Mucosa of descending colon (tissue), 3 donors: ENCODE data around the gene COX7A2L. TPM values are rescaled to one million over a fixed set of nuclear protein-coding genes. Genes with fewer than 3 reads are reported as not detected.
A peak's percentile ranks its signal among the peaks of the same experiment; 100 is the strongest.
"Not testable (repeated sequence)": the region's sequence is repeated elsewhere in the genome, so short reads cannot be mapped to it uniquely, and the experiment has no call there.

Source experiments
- ATAC-seq: fragments of 200-7000 bp; cut with Tn5 transposase; one replicate; pipeline ENCODE4 v1.9.1; 2020; ENCODE audit warnings: mild to moderate bottlenecking, moderate library complexity
- DNase-seq, 3 donors: peaks; one replicate each; pipeline ENCODE4 v3.0.0-alpha.2; 2020
- H3K36me3 ChIP-seq: fragments of 200-600 bp; one replicate; pipeline ENCODE4 v1.8.0; 2021; ENCODE audit warnings: low read depth, mild to moderate bottlenecking
- H3K4me1 ChIP-seq: fragments of 200-600 bp; one replicate; pipeline ENCODE4 v1.8.0; 2021; ENCODE audit warnings: low read depth, mild to moderate bottlenecking
- H3K4me3 ChIP-seq: fragments of 200-600 bp; one replicate; pipeline ENCODE4 v1.8.0; 2021; ENCODE audit warnings: mild to moderate bottlenecking
- H3K9me3 ChIP-seq: fragments of 200-600 bp; one replicate; pipeline ENCODE4 v1.8.0; 2021; ENCODE audit warnings: mild to moderate bottlenecking
- intact Hi-C, 2 donors: fragments of 100-400 bp; cut with DNase I in 1 of 2; cut with micrococcal nuclease in 1 of 2; formaldehyde crosslinking; loops; one replicate each; pipeline versions ENCODE4 v1.11.0 to v1.11.1; 2022; cut with DNase I, micrococcal nuclease
- total RNA-seq, 3 donors: library from RNA; stranded (reverse); fragmentation: NEBNext Ultra II Directional in 2 of 3; extraction: Animal tissue kit (Norgen Biotek cat#: 25700) in 2 of 3; gene quantifications; one replicate each; pipeline versions ENCODE4 v1.2.1 to v1.2.4, GENCODE V29; 2021 to 2023
- TF ChIP-seq, protein P1 (sequence below): fragments of 200-600 bp; IDR thresholded peaks from one replicate; pipeline ENCODE4 v1.8.0; 2022; ENCODE audit warnings: antibody characterized with exemption, mild to moderate bottlenecking
- donor health status: DM: no; HTN: no; CAD: no; lungs with moderate emphysema.
- donor health status: DM: no; HTN: no; CAD: no.
- donor health status: DM: no; HTN: yes; CAD: no.

The COX7A2L gene
- total RNA-seq, 3 donors from 2014 or later = 87.0 to 113 (median 108) TPM

DNA sequence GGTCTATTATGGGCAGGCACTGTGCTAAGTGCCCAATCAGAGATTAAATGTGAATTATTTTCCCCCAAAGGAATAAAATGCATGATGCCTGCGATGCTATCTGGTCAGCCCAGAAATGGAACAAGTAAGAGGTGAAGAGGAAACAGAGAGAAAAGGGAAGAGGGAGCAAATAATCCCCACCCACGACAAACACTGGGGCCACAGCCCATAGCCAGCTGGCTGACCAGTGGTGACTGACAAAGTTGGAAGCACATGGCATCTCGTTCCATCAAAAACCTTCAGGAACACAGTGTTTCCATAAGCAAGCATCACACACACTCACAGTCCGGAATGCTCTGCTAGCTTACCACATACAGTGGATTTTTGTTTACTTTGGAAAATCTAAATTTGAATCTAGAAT is 21.1 kb upstream of the COX7A2L start:
- TF ChIP-seq, protein P1, sequence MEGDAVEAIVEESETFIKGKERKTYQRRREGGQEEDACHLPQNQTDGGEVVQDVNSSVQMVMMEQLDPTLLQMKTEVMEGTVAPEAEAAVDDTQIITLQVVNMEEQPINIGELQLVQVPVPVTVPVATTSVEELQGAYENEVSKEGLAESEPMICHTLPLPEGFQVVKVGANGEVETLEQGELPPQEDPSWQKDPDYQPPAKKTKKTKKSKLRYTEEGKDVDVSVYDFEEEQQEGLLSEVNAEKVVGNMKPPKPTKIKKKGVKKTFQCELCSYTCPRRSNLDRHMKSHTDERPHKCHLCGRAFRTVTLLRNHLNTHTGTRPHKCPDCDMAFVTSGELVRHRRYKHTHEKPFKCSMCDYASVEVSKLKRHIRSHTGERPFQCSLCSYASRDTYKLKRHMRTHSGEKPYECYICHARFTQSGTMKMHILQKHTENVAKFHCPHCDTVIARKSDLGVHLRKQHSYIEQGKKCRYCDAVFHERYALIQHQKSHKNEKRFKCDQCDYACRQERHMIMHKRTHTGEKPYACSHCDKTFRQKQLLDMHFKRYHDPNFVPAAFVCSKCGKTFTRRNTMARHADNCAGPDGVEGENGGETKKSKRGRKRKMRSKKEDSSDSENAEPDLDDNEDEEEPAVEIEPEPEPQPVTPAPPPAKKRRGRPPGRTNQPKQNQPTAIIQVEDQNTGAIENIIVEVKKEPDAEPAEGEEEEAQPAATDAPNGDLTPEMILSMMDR = no peak
- Histone ChIP-seq H3K9me3 (no peaks in the 10 kb centered on the region), H3K4me3 (no peak overlapping the region), H3K4me1 (no peaks in the 10 kb centered on the region), H3K36me3 (no peaks in the 10 kb centered on the region)
- ATAC-seq (peak; percentile 64), DNase-seq (no peak)
- intact Hi-C loops = loop anchor here in 1 of 2 donors (10.0 kb wide), 1 partner anchor 103 kb away; no protein-coding TSS in a partner anchor

DNA sequence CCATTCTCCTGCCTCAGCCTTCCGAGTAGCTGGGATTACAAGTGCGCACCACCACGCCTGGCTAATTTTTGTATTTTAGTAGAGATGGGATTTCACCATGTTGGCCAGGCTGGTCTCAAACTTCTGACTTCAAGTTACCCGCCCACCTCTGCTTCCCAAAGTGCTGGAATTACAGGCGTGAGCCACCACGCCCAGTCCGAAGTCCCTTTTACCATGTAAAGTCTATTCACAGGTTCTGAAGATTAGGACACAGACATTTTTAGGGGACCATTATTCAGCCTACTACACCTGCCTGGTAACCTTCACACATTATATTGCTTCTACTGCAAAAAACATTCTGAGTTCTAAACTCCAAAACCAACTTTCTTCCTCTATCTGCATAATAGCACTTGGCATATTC is 19.0 kb upstream of the COX7A2L start:
- peak in 2 of 3 donors; percentile 64 to 84 for DNase-seq

DNA sequence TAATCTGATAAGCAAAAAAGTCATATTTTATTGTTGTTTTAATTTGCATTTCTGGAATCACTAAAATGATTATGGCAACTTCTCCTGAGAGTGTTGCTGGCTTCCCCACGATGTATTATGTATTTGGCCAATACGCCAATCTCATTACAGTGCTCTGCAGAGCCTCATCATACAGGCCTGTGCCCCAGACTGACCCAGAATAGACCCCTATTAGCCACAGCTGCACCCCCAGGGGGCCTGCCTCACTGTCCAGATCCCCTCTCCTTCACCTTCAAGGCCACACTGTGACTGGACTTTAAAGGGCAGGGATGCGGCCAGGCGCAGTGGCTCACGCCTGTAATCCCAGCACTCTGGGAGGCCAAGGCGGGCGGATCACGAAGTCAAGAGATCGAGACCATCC is 17.4 kb upstream of the COX7A2L start:
- no peak for ATAC-seq

More for the DNA sequence above, 19.0 kb upstream of the COX7A2L start:
- H3K9me3 ChIP-seq, H3K4me3 ChIP-seq, H3K36me3 ChIP-seq, H3K4me1 ChIP-seq: not testable (repeated sequence)
- intact Hi-C loops = loop anchor here in 1 of 2 donors (10.0 kb wide), 1 partner anchor 105 kb away; no protein-coding TSS in a partner anchor
- peak; percentile 78 for ATAC-seq

DNA sequence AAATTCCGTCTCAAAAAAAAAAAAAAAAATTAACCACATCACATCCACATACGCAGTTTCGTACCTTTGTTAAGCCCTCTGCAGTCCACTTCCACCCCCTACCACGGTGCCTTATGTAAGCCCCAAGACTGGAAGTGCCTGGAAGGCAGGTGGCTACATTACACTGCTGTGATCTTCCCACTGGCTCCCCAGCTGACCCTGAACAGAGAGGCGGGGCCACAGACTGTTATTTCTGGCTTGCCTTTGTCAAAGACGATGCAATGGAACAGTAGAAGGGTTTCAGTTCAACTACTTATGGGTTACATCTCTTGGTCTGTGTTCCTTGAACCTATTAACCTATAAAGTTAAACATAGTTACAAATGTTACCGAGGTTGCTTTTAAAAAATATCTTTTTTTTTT is 15.7 kb upstream of the COX7A2L start:
- intact Hi-C loops = no loop called here
- Histone ChIP-seq H3K4me3 (no peak overlapping the region), H3K36me3 (no peaks in the 10 kb centered on the region), H3K4me1 (no peaks in the 10 kb centered on the region), H3K9me3 (no peaks in the 10 kb centered on the region)
- ATAC-seq (no peak), DNase-seq (no peak)
- TF ChIP-seq, protein P1 = no peak

More for the DNA sequence above, 17.4 kb upstream of the COX7A2L start:
- H3K4me3 ChIP-seq = no peak overlapping the region
- DNase-seq = no peak
- H3K4me1 ChIP-seq = no peaks in the 10 kb centered on the region
- intact Hi-C loops = no loop called here
- no peaks in the 10 kb centered on the region for H3K9me3 ChIP-seq
- TF ChIP-seq, protein P1 = no peak
- H3K36me3 ChIP-seq = no peaks in the 10 kb centered on the region

GRCh38 chr2:42372474-42373200 is 11.6 kb upstream of the COX7A2L start:
- TF ChIP-seq, protein P1 = no peak
- no peaks in the 10 kb centered on the region for H3K9me3 ChIP-seq
- DNase-seq = no peak
- H3K4me3 ChIP-seq = no peak overlapping the region
- no peaks in the 10 kb centered on the region for H3K36me3 ChIP-seq
- intact Hi-C loops = no loop called here
- H3K4me1 ChIP-seq = peaks cover 11% of the 10 kb centered on the region
- ATAC-seq = no peak

- H3K36me3 ChIP-seq = no peaks in the 10 kb centered on the region
- intact Hi-C loops = no loop called here
- peaks cover 11% of the 10 kb centered on the region for H3K4me1 ChIP-seq
- H3K4me3 ChIP-seq = no peak overlapping the region
- ATAC-seq (no peak), DNase-seq (no peak)
- TF ChIP-seq, protein P1 = no peak
- H3K9me3 ChIP-seq = no peaks in the 10 kb centered on the region
Observed at GRCh38 chr2:42371611-42372473, 10.8 kb upstream of the COX7A2L start.
